Glomerular visceral epithelial cell (primary cell): ENCODE data around the gene TPR.

Source experiments
- DNase-seq: peaks from one replicate; pipeline ENCODE4 v3.0.0-alpha.2; 2016; ENCODE audit errors: extremely low spot score

TPR gene

DNA sequence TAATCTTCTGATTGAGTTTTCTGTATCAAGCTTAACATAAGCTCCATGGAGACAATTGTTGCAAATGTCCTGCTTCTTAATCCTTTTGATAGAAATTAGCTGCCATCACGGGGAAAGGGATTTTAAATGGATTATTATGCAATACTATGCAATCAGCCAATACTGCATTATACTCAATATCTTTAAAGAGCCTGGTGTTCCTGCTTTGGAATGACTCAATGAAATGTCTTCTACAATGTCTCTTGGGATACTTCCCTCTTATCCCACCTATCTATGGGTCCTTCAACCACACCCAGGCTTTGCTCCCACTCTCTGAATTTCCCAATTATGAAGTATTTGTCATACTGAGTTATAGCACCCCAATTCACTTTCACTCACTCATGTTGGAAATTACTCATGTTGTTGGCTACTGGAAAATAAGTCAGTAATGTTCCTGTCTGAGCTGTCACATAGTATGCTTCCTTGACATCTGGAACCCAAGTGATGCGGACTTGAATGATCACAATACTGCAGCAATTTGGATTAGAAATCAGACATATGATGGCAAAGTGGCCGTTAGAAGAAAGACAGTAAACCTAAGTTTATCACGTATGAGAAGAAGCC lies 85.0 kb downstream of the TPR start:
- DNase-seq, result no peak

DNA sequence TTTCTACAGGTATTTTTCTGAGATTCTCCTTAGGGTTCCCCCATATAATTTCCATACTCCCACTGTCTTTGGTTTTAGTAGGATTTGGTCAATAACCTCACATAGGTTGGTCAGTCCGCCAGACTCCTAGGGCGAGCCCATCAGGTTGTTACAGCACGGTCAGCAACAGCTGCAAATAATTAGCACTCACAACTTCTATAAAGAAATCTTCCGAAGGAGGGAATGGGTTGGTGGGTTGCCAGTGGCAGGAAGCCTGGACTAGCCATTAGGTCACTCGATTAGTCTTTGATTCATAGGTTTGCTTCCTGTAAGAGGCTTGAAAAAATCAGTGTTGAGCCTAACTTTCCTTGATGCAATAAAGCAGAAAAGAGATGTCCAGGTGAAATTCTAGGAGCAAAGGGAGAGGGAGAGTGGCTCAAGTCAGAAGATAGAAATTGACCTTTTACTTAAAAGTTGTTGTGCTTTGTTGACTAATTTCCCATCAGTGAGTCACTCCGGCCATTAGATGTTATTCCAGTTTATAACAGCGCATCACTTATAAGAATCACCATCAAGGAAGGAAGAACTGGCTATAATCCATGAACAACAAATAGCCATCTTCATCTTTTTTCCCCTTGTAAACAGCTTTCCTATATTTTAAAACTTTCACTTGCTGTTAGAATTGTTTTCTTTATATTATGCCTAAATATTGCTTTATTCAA lies 88.3 kb downstream of the TPR start:
- DNase-seq, result no peak

DNA sequence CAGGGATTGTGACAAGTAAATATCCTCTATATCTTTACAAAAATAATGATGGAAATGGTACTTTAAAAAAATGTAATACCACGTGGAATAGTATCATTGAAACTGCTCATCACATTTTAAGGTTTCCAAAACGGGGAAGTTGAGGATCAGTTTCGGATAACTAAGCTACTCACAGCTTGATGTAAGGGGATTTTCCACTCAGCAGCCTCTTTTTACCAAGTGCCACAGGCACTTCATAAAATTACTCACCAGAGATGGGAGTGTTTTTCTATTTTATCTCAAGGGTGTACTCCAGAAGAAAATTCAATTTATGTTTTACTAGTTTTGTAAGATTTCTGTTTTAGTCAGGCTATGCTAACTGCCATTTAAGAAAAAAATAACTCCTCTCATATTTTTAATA lies 91.7 kb downstream of the TPR start:
- no peak for DNase-seq

- DNase-seq, result no peak
Observed at GRCh38 chr1:186282466-186282865, 92.6 kb downstream of the TPR start.

GRCh38 chr1:186275822-186276221 lies 99.2 kb downstream of the TPR start:
- DNase-seq, result no peak

DNA sequence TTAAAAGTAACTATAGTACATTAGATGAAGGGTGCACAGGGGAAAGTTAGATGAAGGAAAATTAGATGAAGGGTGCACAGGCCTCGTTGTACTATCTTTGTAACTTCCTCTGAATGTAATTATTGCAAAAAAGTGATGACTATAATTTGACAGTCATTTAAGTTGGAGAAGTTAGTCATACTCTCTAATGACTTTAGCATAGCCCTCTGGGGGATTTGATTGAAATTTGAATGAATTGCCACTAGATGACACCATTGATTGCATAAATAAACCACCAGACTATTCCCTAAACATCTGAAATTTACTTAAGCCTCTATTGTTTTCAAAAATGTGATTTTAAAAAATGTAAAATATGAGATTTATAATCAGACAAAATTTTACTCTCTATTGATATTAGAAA lies 102.6 kb downstream of the TPR start:
- no peak for DNase-seq

DNA sequence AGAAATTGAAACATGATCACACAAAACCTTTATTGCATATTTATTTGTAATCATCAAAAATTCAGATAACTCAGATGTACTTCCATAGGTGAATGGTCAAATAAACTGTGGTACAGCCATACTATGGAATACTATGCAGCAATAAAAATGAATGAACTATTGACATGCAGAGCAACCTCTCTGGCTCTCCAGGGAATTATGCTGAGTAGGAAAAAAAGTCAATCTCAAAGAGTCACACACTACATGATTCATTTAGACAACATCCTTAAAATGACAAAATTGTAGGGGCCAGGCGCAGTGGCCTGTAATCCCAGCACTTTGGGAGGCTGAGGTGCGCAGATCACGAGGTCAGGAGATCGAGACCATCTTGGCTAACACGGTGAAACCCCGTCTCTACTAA lies 104.0 kb downstream of the TPR start:
- no peak for DNase-seq
